ENCODE results near the gene HHAT.
A peak's percentile ranks its signal among the peaks of the same experiment; 100 is the strongest.

Gene HHAT

GRCh38 chr1:210328746-210329503, at the start of gene HHAT:
TSS of gene HHAT (plus strand) at chr1:210328902. CDS start at chr1:210348976, 20,074 bp downstream.
- peak in 54 of 58 donors; percentile 12 to 81 (median 62) for DNase-seq

DNA sequence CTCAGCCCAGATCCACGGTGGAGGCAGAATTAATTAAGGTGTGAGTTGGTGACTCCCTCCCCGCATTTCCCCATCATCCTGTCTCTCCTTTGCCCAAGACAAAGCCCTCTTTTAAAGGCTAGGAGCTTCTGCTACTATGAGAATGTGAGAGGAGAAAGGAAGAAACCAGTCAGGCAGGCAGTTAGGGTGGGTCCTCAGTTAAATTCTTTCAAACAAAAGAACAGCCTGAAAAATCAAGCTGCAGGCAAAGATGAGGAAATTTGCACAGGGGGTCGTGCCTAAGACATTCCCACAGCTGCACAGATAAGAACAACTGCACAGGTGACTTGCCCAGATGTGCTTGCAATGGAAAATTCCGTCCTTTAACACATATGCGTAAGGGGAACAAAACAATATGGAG, 48.5 kb upstream of the HHAT start:
- no peak for DNase-seq

DNA sequence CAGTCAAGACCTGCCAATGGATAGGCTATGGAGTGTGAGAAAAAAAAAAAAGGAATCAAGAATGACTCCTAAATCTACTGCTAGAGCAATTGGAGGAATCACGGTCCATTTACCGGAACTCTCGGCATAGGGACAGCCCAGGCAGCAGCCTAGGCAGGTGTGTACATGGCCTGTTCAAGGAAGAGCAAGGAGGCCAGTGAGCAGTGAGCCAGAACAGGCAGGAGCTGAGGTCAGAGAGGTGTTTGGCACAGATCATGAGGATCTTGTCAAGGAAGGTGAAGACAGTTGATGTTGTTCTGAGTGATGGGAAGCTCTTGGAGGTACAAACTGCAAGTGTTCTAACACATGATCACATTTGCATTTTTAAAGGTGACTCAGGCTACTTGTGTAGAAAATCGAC, 40.6 kb upstream of the HHAT start:
- DNase-seq, result no peak

- DNase-seq, result no peak
Measured at GRCh38 chr1:210289248-210289647, 39.5 kb upstream of the HHAT start.

- no peak for DNase-seq
Measured at GRCh38 chr1:210291081-210291764, 37.5 kb upstream of the HHAT start.

DNA sequence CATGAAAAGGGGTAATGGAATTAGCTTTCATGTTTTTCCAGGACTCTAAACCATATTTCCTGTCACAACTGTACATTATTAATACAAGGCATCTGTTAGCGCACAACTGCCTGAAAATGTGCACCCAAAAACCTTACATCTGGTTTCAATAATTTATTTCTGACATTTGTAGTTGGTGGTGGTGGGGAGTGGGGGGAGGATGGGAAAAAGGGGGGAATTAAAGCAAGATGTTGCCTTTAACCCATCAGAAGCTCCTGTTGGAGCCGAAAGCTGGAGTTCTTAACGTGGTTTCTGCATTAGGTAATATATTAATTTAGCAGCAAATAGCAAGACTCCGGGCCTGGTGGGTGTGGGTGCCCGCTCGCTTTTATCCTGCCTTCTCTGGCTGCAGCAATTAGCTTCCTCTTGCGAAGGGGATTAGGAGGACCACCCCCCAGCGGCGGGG, 36.9 kb upstream of the HHAT start:
- no peak for DNase-seq

- DNase-seq, result peak in 17 of 58 donors; percentile 3 to 41 (median 11)
Measured at GRCh38 chr1:210292231-210292871, 36.4 kb upstream of the HHAT start.

DNA sequence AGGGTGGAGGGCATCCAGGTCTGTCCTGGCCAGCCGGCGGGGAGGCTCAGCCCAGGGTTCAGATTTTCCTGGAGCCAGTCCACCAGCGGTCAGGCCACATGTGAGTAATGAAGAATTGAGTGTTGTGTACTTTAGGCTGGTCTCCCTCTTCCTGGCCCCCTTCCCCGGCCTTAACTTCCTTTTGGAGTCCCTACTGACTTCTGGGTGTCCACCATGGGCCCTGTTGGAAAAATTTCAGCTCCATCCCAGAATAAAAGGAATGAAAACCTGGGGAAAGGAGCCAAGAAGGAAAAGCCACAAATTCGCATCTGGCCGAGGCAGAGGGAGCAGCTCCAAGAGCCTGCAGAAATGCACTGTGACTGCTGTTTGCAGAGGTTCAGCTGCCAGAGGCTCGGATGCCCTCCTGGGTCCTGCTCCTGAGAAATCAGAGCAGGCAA, 35.5 kb upstream of the HHAT start:
- DNase-seq, result no peak

- no peak for DNase-seq
Measured at GRCh38 chr1:210294999-210295745, 33.5 kb upstream of the HHAT start.

DNA sequence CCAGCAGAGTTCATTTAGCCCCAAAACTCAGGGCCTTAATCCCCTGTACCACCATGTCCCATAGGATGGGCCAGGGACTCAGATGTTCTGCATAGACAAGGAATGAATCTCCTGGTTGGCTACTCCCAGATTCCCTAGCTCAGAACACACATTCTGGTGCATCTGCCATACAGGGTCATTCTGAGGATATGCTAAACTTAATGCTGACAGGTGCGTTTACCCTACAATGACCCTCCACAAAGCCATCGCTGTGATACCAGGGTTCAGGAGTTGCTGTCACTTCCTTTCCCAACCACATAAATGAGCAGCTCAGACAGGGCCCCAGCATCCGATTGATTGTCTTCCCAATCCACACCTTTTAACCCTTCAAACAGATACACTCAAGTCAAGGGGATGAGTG, 32.0 kb upstream of the HHAT start:
- DNase-seq, result no peak

DNA sequence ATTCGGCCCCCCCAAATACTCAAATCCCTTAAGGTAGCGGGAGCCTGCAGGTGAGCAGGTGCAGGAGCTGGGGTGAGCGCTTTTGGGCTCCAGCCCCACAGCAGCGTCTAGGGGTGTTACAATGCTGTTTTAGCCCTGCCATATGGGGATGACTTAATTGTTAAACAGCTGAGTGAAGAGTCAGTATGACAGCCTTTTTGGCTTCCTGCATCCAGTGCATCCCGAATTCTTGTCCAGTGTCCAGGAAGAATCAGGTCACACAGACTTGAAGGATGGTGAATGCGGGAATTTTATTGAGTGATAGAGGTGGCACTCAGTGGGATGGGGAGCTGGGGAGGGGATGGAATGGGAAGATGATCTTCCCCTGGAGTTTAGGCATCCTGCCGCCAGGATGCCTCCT, 30.4 kb upstream of the HHAT start:
- DNase-seq, result no peak

DNA sequence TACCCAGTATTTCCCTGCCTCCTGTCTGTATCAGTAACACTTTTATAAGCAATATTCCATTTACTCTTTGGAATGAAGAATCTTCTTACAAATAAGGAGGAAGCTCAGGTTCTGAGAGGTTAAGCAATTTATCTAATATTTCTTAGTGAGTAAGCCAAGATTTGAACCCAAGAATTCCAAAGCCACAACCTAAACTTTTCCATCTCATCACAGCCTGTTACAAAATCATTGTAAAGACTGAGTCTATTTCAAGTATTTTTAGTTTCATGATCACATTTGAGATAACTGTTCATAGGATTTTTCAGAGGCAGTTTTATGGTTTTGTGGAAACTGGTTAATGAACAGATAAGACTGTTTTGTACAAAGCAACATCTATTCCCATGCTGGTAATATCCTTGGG, 29.8 kb upstream of the HHAT start:
- DNase-seq, result no peak

DNA sequence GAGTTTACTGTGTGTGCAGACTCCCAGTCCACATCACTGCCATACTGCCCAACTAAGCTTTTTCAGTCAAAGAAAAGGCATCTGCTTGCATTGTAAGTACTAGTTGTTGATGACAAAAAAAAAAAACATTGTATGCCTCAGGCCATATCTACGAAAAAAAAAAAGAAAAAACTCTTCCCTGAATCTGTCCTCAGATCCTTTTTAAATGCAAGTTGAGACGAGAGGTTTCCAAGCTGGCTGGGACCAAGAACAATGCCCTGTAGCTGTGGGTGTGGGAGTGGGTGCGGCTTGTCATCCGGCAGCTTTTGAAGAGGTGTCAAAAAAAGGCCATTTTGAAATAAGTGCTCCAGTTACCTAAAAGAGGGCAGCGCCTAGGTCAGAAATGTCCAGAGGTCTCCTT, 29.2 kb upstream of the HHAT start:
- DNase-seq, result no peak

DNA sequence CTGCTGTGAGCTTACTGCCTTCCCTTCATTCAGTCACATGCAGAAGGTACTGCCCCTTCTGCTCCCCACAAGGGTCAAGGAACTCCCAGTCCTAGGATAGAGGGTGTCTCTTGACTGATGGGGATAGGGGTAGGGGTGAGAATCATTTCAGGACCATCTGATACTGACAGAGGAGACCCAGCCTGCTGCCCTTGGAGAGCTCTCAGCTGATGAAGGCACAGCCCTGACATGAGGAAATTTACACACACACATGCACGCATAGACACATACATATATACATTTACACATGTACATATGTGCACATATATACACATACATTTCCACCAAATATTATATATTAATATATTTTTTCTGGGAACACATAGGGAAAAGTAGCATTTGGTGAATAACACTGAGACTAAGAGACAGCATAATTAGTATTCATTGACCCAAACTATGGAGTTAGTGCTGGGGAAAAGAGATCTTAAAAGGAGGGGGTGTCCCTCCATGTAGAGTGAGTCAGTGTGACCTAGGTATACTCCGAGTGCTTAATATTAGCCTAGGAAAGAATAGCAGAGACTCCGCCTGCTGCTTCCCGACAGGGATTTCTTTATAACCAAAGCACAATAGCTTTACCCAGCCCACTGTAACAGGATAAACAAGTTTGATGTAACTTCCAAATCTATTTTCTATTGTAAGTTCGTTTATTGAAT, 27.6 kb upstream of the HHAT start:
- no peak for DNase-seq

DNA sequence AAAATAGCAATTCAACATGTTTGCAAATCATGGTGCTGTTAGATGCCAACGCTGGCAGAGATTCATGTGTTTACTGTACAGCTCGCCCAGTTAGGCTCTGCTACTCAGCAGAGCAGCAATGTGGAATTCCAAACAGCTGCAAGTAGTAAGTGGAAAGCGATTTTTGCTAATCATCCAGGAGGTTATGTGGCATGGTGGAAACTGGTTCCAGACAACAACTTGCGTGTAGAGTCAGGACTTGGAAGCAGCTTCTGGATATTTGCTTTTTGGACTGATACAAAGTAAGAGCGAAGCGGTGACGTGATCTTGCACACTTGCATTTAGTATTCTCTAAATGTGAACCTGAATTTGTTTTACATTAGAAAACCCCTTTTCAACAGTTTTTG, 27.1 kb upstream of the HHAT start:
- peak in 4 of 58 donors; percentile 1 to 11 (median 6) for DNase-seq

DNA sequence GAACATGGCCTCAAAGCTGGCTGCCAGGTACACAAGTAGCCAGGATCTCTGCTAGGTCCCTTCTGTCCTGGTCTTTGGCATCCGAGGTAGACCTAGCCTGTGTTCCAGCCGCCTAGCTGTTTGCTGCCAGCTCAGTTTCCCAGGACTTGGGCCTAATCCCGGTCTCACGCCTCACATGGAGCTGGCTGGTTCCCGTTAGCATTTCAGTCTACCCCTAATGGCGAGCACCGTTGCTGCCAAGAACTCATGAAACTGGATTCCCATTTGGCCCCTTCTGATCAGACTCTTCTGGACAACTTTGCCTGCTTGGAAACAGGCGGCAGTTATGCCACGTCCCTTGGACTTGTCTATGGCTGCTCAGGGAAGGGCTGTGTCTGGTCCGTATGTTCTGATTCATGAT, 26.2 kb upstream of the HHAT start:
- peak in 27 of 58 donors; percentile 6 to 62 (median 27) for DNase-seq

- no peak for DNase-seq
Measured at GRCh38 chr1:210303391-210303790, 25.3 kb upstream of the HHAT start.

DNA sequence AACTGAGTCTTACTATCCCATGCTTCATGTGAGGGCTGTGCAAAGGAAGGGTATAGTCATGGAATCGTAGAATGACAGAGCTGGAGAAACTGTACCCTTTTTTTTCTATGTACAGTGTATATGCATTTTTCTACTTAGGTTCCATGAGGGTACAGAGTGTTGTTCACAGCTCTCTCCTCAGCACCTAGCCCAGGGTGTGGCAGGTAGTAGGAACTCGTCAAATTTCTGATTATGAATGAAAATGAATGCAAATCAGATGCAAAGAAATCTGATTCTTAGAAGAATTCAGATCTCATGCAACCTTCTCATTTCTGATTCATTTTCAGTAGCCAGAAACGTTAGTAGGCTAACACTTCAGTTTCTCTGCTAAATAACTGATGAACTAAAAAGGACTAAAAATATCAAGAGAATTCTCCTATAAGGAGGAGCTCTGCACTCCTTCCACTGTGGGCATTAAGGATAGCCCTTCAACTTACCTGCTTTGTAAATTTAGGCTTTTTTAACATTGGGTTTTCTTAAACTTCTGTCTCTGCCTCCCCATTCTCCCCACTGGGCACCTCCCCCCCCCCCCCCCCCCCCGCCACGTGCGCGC, 18.0 kb upstream of the HHAT start:
- DNase-seq, result no peak

DNA sequence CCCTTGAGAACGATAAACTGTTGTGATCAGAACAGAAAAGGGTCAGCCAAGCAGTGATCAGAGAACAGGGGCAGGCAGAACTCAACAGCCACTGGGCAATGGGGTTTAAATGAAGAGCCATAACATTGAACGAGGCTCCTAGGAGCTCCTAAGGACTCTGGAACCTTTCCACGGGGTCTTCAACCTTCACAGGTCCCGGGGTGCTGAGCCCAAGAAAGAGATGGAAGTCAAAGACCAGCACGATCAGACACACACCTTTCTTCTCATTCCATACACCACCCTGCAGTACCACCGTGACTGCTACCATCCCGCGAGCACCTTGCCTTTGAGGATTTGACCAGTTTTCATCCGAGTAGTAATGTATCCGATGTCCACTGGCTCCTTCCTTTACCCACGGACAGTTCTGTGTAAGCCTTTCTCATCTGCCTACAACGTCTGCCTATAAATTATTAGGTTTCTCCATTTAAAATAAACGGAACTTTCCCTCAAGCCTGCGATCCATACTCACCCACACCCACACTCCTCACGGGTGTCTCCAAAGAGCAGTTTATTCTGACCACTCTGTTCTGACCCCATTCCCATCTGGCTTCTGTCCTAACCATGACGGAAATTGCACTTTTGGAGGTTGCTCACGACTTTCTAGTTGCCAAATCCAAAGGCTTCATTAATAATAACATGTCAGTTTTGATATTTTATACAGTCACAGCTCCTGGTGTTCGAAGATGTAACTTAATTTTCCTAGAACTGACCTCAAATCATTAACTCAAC, 16.8 kb upstream of the HHAT start:
- no peak for DNase-seq

Data from anterior cingulate cortex (tissue), 58 donors.